ENCODE data around the gene DLST.

DNA sequence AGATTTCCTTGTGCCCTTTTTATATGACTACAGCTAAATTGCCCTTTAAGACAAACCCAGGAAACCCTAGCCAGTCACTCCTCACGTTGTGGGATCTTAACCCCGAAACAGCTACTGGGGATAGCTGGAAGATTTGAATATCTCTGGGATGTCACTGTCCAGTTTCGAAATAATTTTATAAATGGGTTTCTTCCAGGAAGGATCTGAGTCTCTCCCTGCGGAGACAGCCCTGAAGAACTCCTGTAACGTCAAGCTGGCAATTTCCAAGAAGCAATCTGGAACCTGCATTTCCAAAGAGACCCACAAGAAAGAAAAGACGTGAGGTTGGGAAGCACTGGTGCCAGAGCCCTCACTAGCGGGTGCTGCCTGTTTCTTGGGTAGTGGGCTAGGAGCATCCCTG lies 26.7 kb upstream of the DLST start:
- TF ChIP-seq, protein P1, sequence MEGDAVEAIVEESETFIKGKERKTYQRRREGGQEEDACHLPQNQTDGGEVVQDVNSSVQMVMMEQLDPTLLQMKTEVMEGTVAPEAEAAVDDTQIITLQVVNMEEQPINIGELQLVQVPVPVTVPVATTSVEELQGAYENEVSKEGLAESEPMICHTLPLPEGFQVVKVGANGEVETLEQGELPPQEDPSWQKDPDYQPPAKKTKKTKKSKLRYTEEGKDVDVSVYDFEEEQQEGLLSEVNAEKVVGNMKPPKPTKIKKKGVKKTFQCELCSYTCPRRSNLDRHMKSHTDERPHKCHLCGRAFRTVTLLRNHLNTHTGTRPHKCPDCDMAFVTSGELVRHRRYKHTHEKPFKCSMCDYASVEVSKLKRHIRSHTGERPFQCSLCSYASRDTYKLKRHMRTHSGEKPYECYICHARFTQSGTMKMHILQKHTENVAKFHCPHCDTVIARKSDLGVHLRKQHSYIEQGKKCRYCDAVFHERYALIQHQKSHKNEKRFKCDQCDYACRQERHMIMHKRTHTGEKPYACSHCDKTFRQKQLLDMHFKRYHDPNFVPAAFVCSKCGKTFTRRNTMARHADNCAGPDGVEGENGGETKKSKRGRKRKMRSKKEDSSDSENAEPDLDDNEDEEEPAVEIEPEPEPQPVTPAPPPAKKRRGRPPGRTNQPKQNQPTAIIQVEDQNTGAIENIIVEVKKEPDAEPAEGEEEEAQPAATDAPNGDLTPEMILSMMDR (IDR thresholded peaks at IDR 0.05; ENCODE audit: low read length): no peak
- no peak for TF ChIP-seq EZH2 (IDR thresholded peaks at IDR 0.05; ENCODE audit: borderline replicate concordance, low read length)

Measured in OCI-LY1 (cell line).